Thymus (tissue), 11 donors: Measurements from ENCODE around the gene PKD1L1. TPM values are rescaled to one million over a fixed set of nuclear protein-coding genes. Genes with fewer than 3 reads are reported as not detected.

Experiments used
- DNase-seq, 9 donors: peaks; one replicate each; pipeline ENCODE4 v3.0.0-alpha.2; 2013; ENCODE audit warnings: low spot score in 9 of 9, low read depth in 6 of 9, missing footprints in 1 of 9
- H3K27ac ChIP-seq, 2 donors: one replicate each; pipeline ENCODE4 v1.5.1; 2013; ENCODE audit warnings: control low read depth in 1 of 2, low read depth in 1 of 2, low read length in 1 of 2, mild to moderate bottlenecking in 1 of 2, moderate library complexity in 1 of 2
- H3K27me3 ChIP-seq, 2 donors: one replicate each; pipeline ENCODE4 v1.5.1; 2013; ENCODE audit warnings: low read length in 1 of 2; ENCODE audit not compliant: control insufficient read depth in 2 of 2, insufficient read depth in 1 of 2
- H3K36me3 ChIP-seq, 2 donors: one replicate each; pipeline ENCODE4 v1.5.1; 2013; ENCODE audit warnings: low read length in 1 of 2, mild to moderate bottlenecking in 1 of 2, moderate library complexity in 1 of 2; ENCODE audit not compliant: control insufficient read depth in 2 of 2, insufficient read depth in 2 of 2
- H3K4me1 ChIP-seq, 2 donors: one replicate each; pipeline ENCODE4 v1.5.1; 2013; ENCODE audit warnings: low read length in 2 of 2; ENCODE audit not compliant: control insufficient read depth in 2 of 2, insufficient read depth in 2 of 2
- H3K4me3 ChIP-seq, 2 donors: one replicate each; pipeline ENCODE4 v1.5.1; 2013; ENCODE audit warnings: low read length in 2 of 2, control low read depth in 1 of 2, mild to moderate bottlenecking in 1 of 2
- H3K9me3 ChIP-seq, 2 donors: one replicate each; pipeline ENCODE4 v1.5.1; 2013; ENCODE audit warnings: low read length in 1 of 2, mild to moderate bottlenecking in 1 of 2; ENCODE audit not compliant: control insufficient read depth in 2 of 2, insufficient read depth in 1 of 2
- WGBS: extraction: QIAGEN DNeasy Blood & Tissue Kit; methylation state at CpG from one replicate; pipeline ENCODE4 v1.1.7; 2013; 5-methylcytosine and 5-hydroxymethylcytosine counted together
- polyA plus RNA-seq: library from polyadenylated mRNA; stranded (reverse); fragments of 200-250 nt; gene quantifications from one replicate; pipeline ENCODE4 v1.2.3, GENCODE V29; 2013
- total RNA-seq: library from RNA; stranded (reverse); fragments of 120-200 nt; gene quantifications from one replicate; pipeline ENCODE4 v1.2.4, GENCODE V29; 2013
- donor health status: healthy.

The PKD1L1 gene
- total and polyA plus RNA-seq, 2 donors: 0.19 to 0.78 TPM

GRCh38 chr7:47915616-47915976 lies 32.7 kb downstream of the PKD1L1 start:
- Histone ChIP-seq H3K9me3 (no peaks in the 10 kb centered on the region), H3K36me3 (no peaks in the 10 kb centered on the region), H3K4me3 (no peak overlapping the region), H3K4me1 (no peaks in the 10 kb centered on the region), H3K27me3 (no peaks in the 10 kb centered on the region), H3K27ac (no peak overlapping the region)
- 96% methylated on average over 2 of the region's 2 CpGs for WGBS
- no peak for DNase-seq

GRCh38 chr7:47914717-47915615 lies 33.3 kb downstream of the PKD1L1 start:
- H3K4me1 ChIP-seq: no peaks in the 10 kb centered on the region
- no peak overlapping the region for H3K4me3 ChIP-seq
- H3K27ac ChIP-seq: no peak overlapping the region
- no peak for DNase-seq
- WGBS: 84% methylated on average over 5 of the region's 5 CpGs
- H3K9me3 ChIP-seq: no peaks in the 10 kb centered on the region
- no peaks in the 10 kb centered on the region for H3K27me3 ChIP-seq
- H3K36me3 ChIP-seq: no peaks in the 10 kb centered on the region

GRCh38 chr7:47912332-47912731 lies 35.9 kb downstream of the PKD1L1 start:
- WGBS: 95% methylated on average over 6 of the region's 6 CpGs
- H3K36me3 ChIP-seq: no peaks in the 10 kb centered on the region
- no peak for DNase-seq
- H3K4me1 ChIP-seq: no peaks in the 10 kb centered on the region
- no peaks in the 10 kb centered on the region for H3K9me3 ChIP-seq
- H3K4me3 ChIP-seq: no peak overlapping the region
- no peaks in the 10 kb centered on the region for H3K27me3 ChIP-seq
- no peak overlapping the region for H3K27ac ChIP-seq

- Histone ChIP-seq H3K9me3 (no peaks in the 10 kb centered on the region), H3K36me3 (no peaks in the 10 kb centered on the region), H3K27ac (no peak overlapping the region), H3K4me3 (no peak overlapping the region), H3K4me1 (no peaks in the 10 kb centered on the region), H3K27me3 (no peaks in the 10 kb centered on the region)
- no peak for DNase-seq
- WGBS: 90% methylated on average over 1 of the region's 1 CpG
Measured at GRCh38 chr7:47908720-47909119, 39.5 kb downstream of the PKD1L1 start.

GRCh38 chr7:47907981-47908616 lies 40.2 kb downstream of the PKD1L1 start:
- no peak overlapping the region for H3K4me3 ChIP-seq
- no peak overlapping the region for H3K27ac ChIP-seq
- H3K27me3 ChIP-seq: no peaks in the 10 kb centered on the region
- DNase-seq: no peak
- WGBS: 96% methylated on average over 9 of the region's 9 CpGs
- no peaks in the 10 kb centered on the region for H3K4me1 ChIP-seq
- H3K36me3 ChIP-seq: no peaks in the 10 kb centered on the region
- H3K9me3 ChIP-seq: no peaks in the 10 kb centered on the region

GRCh38 chr7:47906883-47907282 lies 41.4 kb downstream of the PKD1L1 start:
- Histone ChIP-seq H3K27ac (no peak overlapping the region), H3K9me3 (no peaks in the 10 kb centered on the region), H3K4me1 (no peaks in the 10 kb centered on the region), H3K27me3 (no peaks in the 10 kb centered on the region), H3K4me3 (no peak overlapping the region), H3K36me3 (no peaks in the 10 kb centered on the region)
- 96% methylated on average over 3 of the region's 3 CpGs for WGBS
- no peak for DNase-seq

GRCh38 chr7:47905076-47905920 lies 43.0 kb downstream of the PKD1L1 start:
- no peak for DNase-seq
- Histone ChIP-seq H3K27ac (no peak overlapping the region), H3K27me3 (no peaks in the 10 kb centered on the region), H3K9me3 (no peaks in the 10 kb centered on the region), H3K4me1 (no peaks in the 10 kb centered on the region), H3K36me3 (no peaks in the 10 kb centered on the region), H3K4me3 (no peak overlapping the region)
- 91% methylated on average over 10 of the region's 10 CpGs for WGBS

GRCh38 chr7:47902013-47902412 lies 46.3 kb downstream of the PKD1L1 start:
- Histone ChIP-seq H3K27ac (no peak overlapping the region), H3K4me1 (no peaks in the 10 kb centered on the region), H3K36me3 (no peaks in the 10 kb centered on the region), H3K4me3 (no peak overlapping the region), H3K27me3 (peaks cover 0 to under 1% of the 10 kb centered on the region in 2 donors), H3K9me3 (no peaks in the 10 kb centered on the region)
- WGBS: 93% methylated on average over 4 of the region's 4 CpGs
- DNase-seq: no peak

- H3K4me3 ChIP-seq: no peak overlapping the region
- H3K27me3 ChIP-seq: peaks cover 0 to 2% of the 10 kb centered on the region in 2 donors
- DNase-seq: no peak
- no peak overlapping the region for H3K27ac ChIP-seq
- 95% methylated on average over 11 of the region's 11 CpGs for WGBS
- no peaks in the 10 kb centered on the region for H3K36me3 ChIP-seq
- no peaks in the 10 kb centered on the region for H3K4me1 ChIP-seq
- H3K9me3 ChIP-seq: no peaks in the 10 kb centered on the region
Measured at GRCh38 chr7:47901542-47901941, 46.7 kb downstream of the PKD1L1 start.
